ENCODE results near the gene CEP170.

CEP170 gene

GRCh38 chr1:243254927-243255790, at the start of gene CEP170:
Gene CEP170 (minus strand): TSS chr1:243255281. CDS start chr1:243225280, 30,001 bp downstream.
- peak; percentile 88 to 90 for DNase-seq

GRCh38 chr1:243301059-243301458, 46.0 kb upstream of the CEP170 start:
- no peak for DNase-seq

- no peak for DNase-seq
Observed at GRCh38 chr1:243299069-243299468, 44.0 kb upstream of the CEP170 start.

- no peak for DNase-seq
Observed at GRCh38 chr1:243294723-243295121, 39.6 kb upstream of the CEP170 start.

GRCh38 chr1:243293941-243294722, 39.1 kb upstream of the CEP170 start:
- no peak for DNase-seq

GRCh38 chr1:243292117-243292516, 37.0 kb upstream of the CEP170 start:
- DNase-seq: no peak

GRCh38 chr1:243291292-243291691, 36.2 kb upstream of the CEP170 start:
- DNase-seq: no peak

GRCh38 chr1:243288062-243288461, 33.0 kb upstream of the CEP170 start:
- DNase-seq: no peak

- no peak for DNase-seq
Observed at GRCh38 chr1:243287652-243288051, 32.6 kb upstream of the CEP170 start.

- DNase-seq: no peak
Observed at GRCh38 chr1:243287123-243287460, 32.0 kb upstream of the CEP170 start.

- DNase-seq: no peak
Observed at GRCh38 chr1:243286409-243287122, 31.5 kb upstream of the CEP170 start.

GRCh38 chr1:243281672-243282071, 26.6 kb upstream of the CEP170 start:
- no peak for DNase-seq

- no peak for DNase-seq
Observed at GRCh38 chr1:243280571-243281129, 25.6 kb upstream of the CEP170 start.

GRCh38 chr1:243275316-243275715, 20.2 kb upstream of the CEP170 start:
- DNase-seq: no peak

GRCh38 chr1:243273945-243274344, 18.9 kb upstream of the CEP170 start:
- DNase-seq: no peak

GRCh38 chr1:243273506-243273905, 18.4 kb upstream of the CEP170 start:
- DNase-seq: no peak

- no peak for DNase-seq
Observed at GRCh38 chr1:243272401-243272800, 17.3 kb upstream of the CEP170 start.

GRCh38 chr1:243271996-243272395, 16.9 kb upstream of the CEP170 start:
- DNase-seq: no peak

GRCh38 chr1:243270097-243270864, 15.2 kb upstream of the CEP170 start:
- DNase-seq: no peak

- no peak for DNase-seq
Observed at GRCh38 chr1:243269461-243269801, 14.3 kb upstream of the CEP170 start.

GRCh38 chr1:243268751-243269460, 13.8 kb upstream of the CEP170 start:
- DNase-seq: no peak

All from activated CD4-positive, alpha-beta T cell treated with anti-CD3 and anti-CD28 coated beads, Interleukin-2, amount 50 U/mL, for 48 hours (primary cell).